H1 (cell line): ENCODE measurements around the gene RAB40B. TPM values are rescaled to one million over a fixed set of nuclear protein-coding genes. Genes with fewer than 3 reads are reported as not detected.

Experiments
- CTCF ChIA-PET: fragments of 300-600 bp; sonication (Branson Sonifier 250); formaldehyde crosslinking; loops from one replicate; lab custom pipeline; 2021; ENCODE audit not compliant: partially characterized antibody; lab: Charles Lee
- POLR2A ChIA-PET: fragments of 300-600 bp; sonication (Branson Sonifier 250); formaldehyde crosslinking; loops from one replicate; lab custom pipeline; 2021; ENCODE audit warnings: inconsistent platforms; ENCODE audit not compliant: partially characterized antibody; lab: Charles Lee
- DNase-seq, 2 experiments: peaks; one replicate each; pipeline versions ENCODE4 v3.0.0 to v3.0.0-alpha.2; 2010 to 2022; ENCODE audit warnings: low spot score in 2 of 2, low read depth in 1 of 2, mixed read lengths in 1 of 2
- FAIRE-seq: peaks from 2 replicates; lab custom pipeline; 2011; peaks lifted over from hg19 to GRCh38; lab: Jason Lieb, UNC
- H2AFZ ChIP-seq: 2 replicates; pipeline ENCODE4 v1.8.1; 2012; ENCODE audit warnings: low read length, inconsistent platforms
- H2AK5ac ChIP-seq: 2 replicates; pipeline ENCODE4 v1.6.1; 2013; ENCODE audit warnings: low read depth, low read length
- H2BK120ac ChIP-seq: replicated peaks from 2 replicates; pipeline ENCODE3; 2013; ENCODE audit warnings: low read depth, low read length, inconsistent platforms
- H2BK12ac ChIP-seq: 2 replicates; pipeline ENCODE4 v1.6.1; 2013; ENCODE audit warnings: low read depth, low read length
- H2BK15ac ChIP-seq: 2 replicates; pipeline ENCODE4 v1.6.1; 2013; ENCODE audit warnings: low read length
- H2BK20ac ChIP-seq: 2 replicates; pipeline ENCODE4 v1.6.1; 2013; ENCODE audit warnings: low read length
- H2BK5ac ChIP-seq: 2 replicates; pipeline ENCODE4 v1.6.1; 2013; ENCODE audit warnings: low read depth, low read length
- H3K14ac ChIP-seq: 2 replicates; pipeline ENCODE4 v1.6.1; 2013; ENCODE audit warnings: inconsistent platforms; ENCODE audit not compliant: insufficient read length
- H3K18ac ChIP-seq: 2 replicates; pipeline ENCODE4 v1.6.1; 2013; ENCODE audit warnings: low read length; ENCODE audit errors: extremely low read depth
- H3K23ac ChIP-seq: 2 replicates; pipeline ENCODE4 v1.6.1; 2013; ENCODE audit warnings: inconsistent platforms; ENCODE audit not compliant: insufficient read length
- H3K23me2 ChIP-seq: 2 replicates; pipeline ENCODE4 v1.6.1; 2013; ENCODE audit warnings: low read depth, low read length
- H3K27ac ChIP-seq: 2 replicates; pipeline ENCODE4 v1.6.1; 2011; ENCODE audit warnings: low read depth, low read length, inconsistent platforms
- H3K27me3 ChIP-seq, 4 experiments: replicated peaks in 1 of 4; 1 replicate in 1 of 4; 2 replicates in 3 of 4; pipeline versions ENCODE4 v1.6.1 to v1.8.1; 2011 to 2013; ENCODE audit warnings: low read length in 3 of 4, mild to moderate bottlenecking in 3 of 4, inconsistent platforms in 2 of 4, mixed read lengths in 2 of 4, moderate library complexity in 1 of 4; ENCODE audit not compliant: control insufficient read depth in 3 of 4, insufficient read depth in 3 of 4; ENCODE audit errors: extremely low read depth in 1 of 4
- H3K36me3 ChIP-seq, 4 experiments: 2 replicates each; pipeline versions ENCODE4 v1.6.1 to v1.8.1; 2011 to 2013; ENCODE audit warnings: mild to moderate bottlenecking in 4 of 4, low read length in 3 of 4, moderate library complexity in 2 of 4, control low read depth in 1 of 4, inconsistent platforms in 1 of 4; ENCODE audit not compliant: insufficient read depth in 4 of 4, control insufficient read depth in 2 of 4
- H3K4ac ChIP-seq: replicated peaks from 2 replicates; pipeline ENCODE3; 2013; ENCODE audit warnings: low read length, low read depth, mixed read lengths, inconsistent platforms; ENCODE audit not compliant: insufficient read length
- H3K4me1 ChIP-seq, 4 experiments: replicated peaks in 1 of 4; 1 replicate in 1 of 4; 2 replicates in 3 of 4; pipeline versions ENCODE4 v1.6.1 to v1.8.1; 2011 to 2013; ENCODE audit warnings: low read length in 3 of 4, inconsistent platforms in 2 of 4, mixed read lengths in 1 of 4; ENCODE audit not compliant: insufficient read depth in 4 of 4, control insufficient read depth in 3 of 4
- H3K4me2 ChIP-seq, 2 experiments: 2 replicates each; pipeline versions ENCODE4 v1.6.1 to v1.8.1; 2011 to 2013; ENCODE audit warnings: low read depth in 2 of 2, low read length in 2 of 2, control low read depth in 1 of 2, inconsistent platforms in 1 of 2, mild to moderate bottlenecking in 1 of 2; ENCODE audit not compliant: insufficient read depth in 1 of 2
- H3K4me3 ChIP-seq, 4 experiments: fragments of 200-600, 300-600 bp in 1 of 4; sonication (generic), shearing (Covaris generic), sonication (Bioruptor Twin) in 1 of 4; 2 replicates each; pipeline versions ENCODE4 v1.5.1 to v1.8.1; 2011 to 2016; ENCODE audit warnings: low read length in 4 of 4, low read depth in 3 of 4, control low read depth in 2 of 4, inconsistent platforms in 2 of 4, mild to moderate bottlenecking in 2 of 4, mixed read lengths in 1 of 4, moderate library complexity in 1 of 4; ENCODE audit not compliant: insufficient read depth in 2 of 4; ENCODE audit errors: extremely low read depth in 1 of 4
- H3K56ac ChIP-seq: replicated peaks from 2 replicates; pipeline ENCODE3; 2013; ENCODE audit warnings: low read depth, mild to moderate bottlenecking, mixed read lengths, low read length, inconsistent platforms; ENCODE audit not compliant: insufficient read length
- H3K79me1 ChIP-seq: 2 replicates; pipeline ENCODE4 v1.6.1; 2013; ENCODE audit warnings: low read depth, low read length, control low read depth
- H3K79me2 ChIP-seq, 2 experiments: 2 replicates each; pipeline versions ENCODE4 v1.6.1 to v1.8.1; 2012 to 2013; ENCODE audit warnings: low read length in 2 of 2, mild to moderate bottlenecking in 2 of 2, inconsistent platforms in 1 of 2; ENCODE audit not compliant: insufficient read depth in 2 of 2, control insufficient read depth in 1 of 2
- H3K9ac ChIP-seq, 4 experiments: replicated peaks in 1 of 4; 1 replicate in 1 of 4; 2 replicates in 3 of 4; pipeline versions ENCODE4 v1.6.1 to v1.8.1; 2011 to 2013; ENCODE audit warnings: low read depth in 3 of 4, low read length in 3 of 4, control low read depth in 2 of 4, mild to moderate bottlenecking in 2 of 4, moderate library complexity in 2 of 4, inconsistent platforms in 1 of 4; ENCODE audit errors: extremely low read depth in 1 of 4
- H3K9me3 ChIP-seq, 2 experiments: 2 replicates each; pipeline versions ENCODE4 v1.6.1 to v1.8.1; 2012 to 2013; ENCODE audit warnings: mild to moderate bottlenecking in 2 of 2, moderate library complexity in 2 of 2, control low read depth in 1 of 2, inconsistent platforms in 1 of 2, low read depth in 1 of 2, low read length in 1 of 2, mixed read lengths in 1 of 2; ENCODE audit not compliant: insufficient read depth in 2 of 2
- H4K20me1 ChIP-seq, 2 experiments: replicated peaks in 1 of 2; 2 replicates each; pipeline versions ENCODE3 to v1.8.1; 2011 to 2013; ENCODE audit warnings: inconsistent platforms in 2 of 2, low read length in 2 of 2, mild to moderate bottlenecking in 1 of 2; ENCODE audit not compliant: insufficient read depth in 2 of 2, control insufficient read depth in 1 of 2
- H4K5ac ChIP-seq: 2 replicates; pipeline ENCODE4 v1.6.1; 2013; ENCODE audit warnings: low read length, low read depth, mixed read lengths, inconsistent platforms; ENCODE audit not compliant: insufficient read length
- H4K8ac ChIP-seq: 2 replicates; pipeline ENCODE4 v1.8.0; 2013; ENCODE audit warnings: mild to moderate bottlenecking, moderate library complexity, low read length, inconsistent platforms; ENCODE audit not compliant: insufficient read depth; ENCODE audit errors: extremely low read depth
- H4K91ac ChIP-seq: replicated peaks from 2 replicates; pipeline ENCODE3; 2013; ENCODE audit warnings: low read length, mixed read lengths, inconsistent platforms; ENCODE audit not compliant: insufficient read length
- BCL11A ChIP-seq, 2 experiments: IDR thresholded peaks; one replicate each; pipeline ENCODE4 v1.6.1; 2011; ENCODE audit warnings: low read depth in 2 of 2, low read length in 2 of 2, mild to moderate bottlenecking in 2 of 2
- CHD2 ChIP-seq: IDR thresholded peaks from 2 replicates; pipeline ENCODE4 v1.6.1; 2012; ENCODE audit warnings: low read length, improper control_type of control experiment
- E2F6 ChIP-seq: IDR thresholded peaks from 2 replicates; pipeline ENCODE4 v1.6.1; 2012; ENCODE audit warnings: inconsistent platforms
- EP300 ChIP-seq, 2 experiments: IDR thresholded peaks; 1 replicate in 1 of 2; 2 replicates in 1 of 2; pipeline ENCODE4 v1.6.1; 2011 to 2012; ENCODE audit warnings: low read depth in 2 of 2, low read length in 2 of 2, mild to moderate bottlenecking in 2 of 2, borderline replicate concordance in 1 of 2, inconsistent platforms in 1 of 2, moderate library complexity in 1 of 2
- EZH2 ChIP-seq: fragments of 200-600 bp; sonication (generic); IDR thresholded peaks from 2 replicates; pipeline ENCODE4 v1.7.1; 2012; ENCODE audit warnings: low read depth, mild to moderate bottlenecking, moderate library complexity, low read length, inconsistent platforms; ENCODE audit not compliant: severe bottlenecking
- GABPA ChIP-seq: IDR thresholded peaks from 2 replicates; pipeline ENCODE4 v1.6.1; 2011; ENCODE audit warnings: mild to moderate bottlenecking, low read length, moderate library complexity, borderline replicate concordance; ENCODE audit not compliant: insufficient read depth
- HDAC6 ChIP-seq: IDR thresholded peaks from one replicate; pipeline ENCODE4 v1.7.1; 2012; ENCODE audit warnings: low read depth, mild to moderate bottlenecking, inconsistent platforms, low read length, moderate library complexity
- JUN ChIP-seq: IDR thresholded peaks from 2 replicates; pipeline ENCODE4 v1.6.1; 2011; ENCODE audit warnings: low read depth, mild to moderate bottlenecking, improper control_type of control experiment, low read length
- PHF8 ChIP-seq: fragments of 200-600 bp; sonication (generic); conservative IDR thresholded peaks from 2 replicates; pipeline ENCODE4 v1.7.1; 2012; ENCODE audit warnings: low read depth, mild to moderate bottlenecking, inconsistent platforms, low read length, moderate library complexity
- POLR2A ChIP-seq, 2 experiments: IDR thresholded peaks; 1 replicate in 1 of 2; 2 replicates in 1 of 2; pipeline ENCODE4 v1.6.1; 2011; ENCODE audit warnings: low read depth in 2 of 2, low read length in 2 of 2, mild to moderate bottlenecking in 2 of 2; ENCODE audit errors: control extremely low read depth in 1 of 2
- POU5F1 ChIP-seq: IDR thresholded peaks from 2 replicates; pipeline ENCODE4 v1.6.1; 2011; ENCODE audit warnings: low read depth, mild to moderate bottlenecking, low read length, moderate library complexity
- RBBP5 ChIP-seq: IDR thresholded peaks from 2 replicates; pipeline ENCODE4 v1.7.1; 2012; ENCODE audit warnings: low read depth, mild to moderate bottlenecking, inconsistent platforms, low read length, moderate library complexity, borderline replicate concordance
- TBP ChIP-seq: IDR thresholded peaks from 2 replicates; pipeline ENCODE4 v1.6.1; 2011; ENCODE audit warnings: low read depth, low read length, improper control_type of control experiment
- YY1 ChIP-seq: IDR thresholded peaks from 2 replicates; pipeline ENCODE4 v1.6.1; 2011; ENCODE audit warnings: low read depth, mild to moderate bottlenecking, low read length
- WGBS, 2 experiments: shearing (Covaris generic) in 1 of 2; methylation state at CpG; one replicate each; pipeline versions ENCODE4 v1.1.6 to v1.1.7; 2013 to 2015; ENCODE audit warnings: low lambda C conversion rate in 2 of 2, mixed read lengths in 2 of 2, inconsistent platforms in 1 of 2, low coverage in 1 of 2, missing lambda C conversion rate in 1 of 2; ENCODE audit not compliant: insufficient replicate concordance in 2 of 2, insufficient coverage in 1 of 2, insufficient read length in 1 of 2; ENCODE audit errors: extremely low coverage in 1 of 2, missing lambda C conversion rate in 1 of 2; 5-methylcytosine and 5-hydroxymethylcytosine counted together
- polyA plus RNA-seq, 7 experiments: library from polyadenylated mRNA; depleted of rRNA in 3 of 7; stranded (reverse) in 5 of 7; unstranded in 2 of 7; fragments of >200 nt in 5 of 7; fragments of 200-250 nt in 2 of 7; gene quantifications; 1 replicate in 5 of 7; 2 replicates in 1 of 7; 4 replicates in 1 of 7; pipeline versions ENCODE4 v1.2.1 to v1.2.3, GENCODE V29; 2011 to 2013; ENCODE audit warnings: missing spikeins in 2 of 7, mixed read lengths in 2 of 7
- total RNA-seq: library from RNA; stranded (reverse); fragmentation: NEBNext Ultra II Directional; extraction: Animal tissue kit (Norgen Biotek cat#: 25700); gene quantifications from 2 replicates; pipeline ENCODE4 v1.2.1, GENCODE V29; 2021

The RAB40B gene
- total and polyA plus RNA-seq, 2 of the 8 experiments (the other 6 are each of a cell fraction or from before 2014, with no cell fraction given), result 3.1 to 4.6 TPM

- Histone ChIP-seq H3K36me3 (no peaks in the 10 kb centered on the region; a peak in 1 of 8 replicates), H4K8ac (no peak overlapping the region), H2AFZ (no peak overlapping the region), H4K91ac (no peak overlapping the region), H3K14ac (no peak overlapping the region), H3K56ac (no peak overlapping the region), H3K4me1 (no peaks in the 10 kb centered on the region), H2BK12ac (no peak overlapping the region), H3K4me2 (no peak overlapping the region), H4K5ac (no peak overlapping the region), H3K23me2 (no peaks in the 10 kb centered on the region), H3K27me3 (no peaks in the 10 kb centered on the region), H3K23ac (no peak overlapping the region), H3K18ac (no peak overlapping the region), H3K27ac (no peak overlapping the region), H2BK120ac (no peak overlapping the region), H3K9me3 (peaks cover 0 to 4% of the 10 kb centered on the region in 2 experiments; a peak in 1 of 4 replicates), H2AK5ac (no peak overlapping the region), H3K79me2 (no peaks in the 10 kb centered on the region), H4K20me1 (peaks cover 0 to 9% of the 10 kb centered on the region in 2 experiments), H3K9ac (no peak overlapping the region), H3K4me3 (no peak overlapping the region), H2BK15ac (no peak overlapping the region), H2BK20ac (no peak overlapping the region), H3K4ac (no peak overlapping the region), H3K79me1 (no peaks in the 10 kb centered on the region), H2BK5ac (no peak overlapping the region)
- ChIA-PET CTCF (interaction anchor here (2.0 to 2.2 kb wide), 2 partner anchors 13 to 119 kb away, joined by 8 to 14 read pairs; no protein-coding TSS in a partner anchor), POLR2A (no interaction called here)
- DNase-seq (no peak), FAIRE-seq (no peak)
- 84% methylated on average over 16 of the region's 16 CpGs; no CpG with 5 or more reads in 1 of the 2 experiments for WGBS, 2 experiments
- TF ChIP-seq POLR2A (IDR thresholded peaks at IDR 0.05; ENCODE audit: control extremely low read depth in 1 of 2, low read depth in 2 of 2, low read length in 2 of 2), result no peak
- no peak for TF ChIP-seq EZH2
- no peak for TF ChIP-seq PHF8
- no peak for TF ChIP-seq RBBP5
- TF ChIP-seq JUN, result no peak
- TF ChIP-seq BCL11A (IDR thresholded peaks at IDR 0.05; ENCODE audit: low read depth in 2 of 2, low read length in 2 of 2), result no peak
- no peak for TF ChIP-seq TBP
- TF ChIP-seq YY1, result no peak
- no peak for TF ChIP-seq GABPA
- no peak for TF ChIP-seq E2F6
- no peak for TF ChIP-seq CHD2
- TF ChIP-seq POU5F1, result no peak
- TF ChIP-seq HDAC6, result no peak
- no peak for TF ChIP-seq EP300 (IDR thresholded peaks at IDR 0.05; ENCODE audit: borderline replicate concordance in 1 of 2, low read depth in 2 of 2, low read length in 2 of 2)
Measured at GRCh38 chr17:82656266-82656665, 42.2 kb downstream of the RAB40B start.
